Transverse colon (tissue), 4 donors: ENCODE results near the gene RPTOR. TPM values are rescaled to one million over a fixed set of nuclear protein-coding genes. Genes with fewer than 3 reads are reported as not detected.

Source experiments
- DNase-seq: peaks from one replicate; pipeline ENCODE4 v3.0.0-alpha.2; 2019
- H3K27ac ChIP-seq, 4 donors: fragments of 200-600 bp; sonication (generic); 2 replicates each; pipeline ENCODE4 v1.5.1; 2016 to 2018; ENCODE audit warnings: inconsistent platforms in 4 of 4
- H3K27me3 ChIP-seq: fragments of 200-600 bp; sonication (generic); 2 replicates; pipeline ENCODE4 v1.5.1; 2017; ENCODE audit warnings: inconsistent platforms
- H3K36me3 ChIP-seq, 4 donors: fragments of 200-600 bp; sonication (generic); 2 replicates each; pipeline ENCODE4 v1.5.1; 2017 to 2019; ENCODE audit warnings: inconsistent platforms in 4 of 4
- H3K4me1 ChIP-seq, 4 donors: fragments of 200-600 bp; sonication (generic); 2 replicates each; pipeline ENCODE4 v1.5.1; 2017 to 2020; ENCODE audit warnings: inconsistent platforms in 4 of 4
- H3K4me3 ChIP-seq, 4 donors: fragments of 200-600 bp; sonication (generic); 1 replicate in 1 of 4; 2 replicates in 3 of 4; pipeline versions ENCODE4 v1.5.1 to v1.6.1; 2017 to 2019; ENCODE audit warnings: inconsistent platforms in 4 of 4
- H3K9me3 ChIP-seq, 2 donors: fragments of 200-600 bp; sonication (generic); 2 replicates each; pipeline ENCODE4 v1.5.1; 2017 to 2019; ENCODE audit warnings: inconsistent platforms in 2 of 2
- CTCF ChIP-seq, 5 experiments: fragments of 200-600 bp in 3 of 5; fragments of 450-650 bp in 2 of 5; sonication (generic) in 3 of 5; IDR thresholded peaks; 1 replicate in 2 of 5; 2 replicates in 3 of 5; pipeline ENCODE4 v1.5.1; 2016 to 2017; ENCODE audit warnings: antibody characterized with exemption in 5 of 5, inconsistent platforms in 3 of 5, mild to moderate bottlenecking in 2 of 5, moderate library complexity in 1 of 5
- EP300 ChIP-seq: sonication (generic); formaldehyde crosslinking; IDR thresholded peaks from one replicate; pipeline ENCODE4 v1.6.1; 2017; ENCODE audit warnings: antibody characterized with exemption, low read depth
- POLR2A ChIP-seq: fragments of 450-650 bp; IDR thresholded peaks from one replicate; pipeline ENCODE4 v1.6.1; 2016; ENCODE audit warnings: antibody characterized with exemption, mild to moderate bottlenecking, moderate library complexity
- POLR2AphosphoS5 ChIP-seq, 3 donors: sonication (generic); formaldehyde crosslinking; IDR thresholded peaks; one replicate each; pipeline ENCODE4 v1.6.1; 2016; ENCODE audit warnings: antibody characterized with exemption in 3 of 3
- WGBS, 2 donors: methylation state at CpG; one replicate each; pipeline ENCODE4 v1.1.5; 2018; ENCODE audit warnings: low coverage in 1 of 2; 5-methylcytosine and 5-hydroxymethylcytosine counted together
- in situ Hi-C, 4 donors: fragments of 200-750 bp; cut with MboI; loops; one replicate each; pipeline versions ENCODE4 v1.15.0 to v1.15.1; 2017; ENCODE audit warnings: low sequenced_read_pairs in 3 of 4, low pct_ligation_motif_present in 1 of 4, low pct_unique_long_range_greater_than_20kb in 1 of 4
- intact Hi-C: fragments of 100-400 bp; cut with DNase I; formaldehyde crosslinking; loops from one replicate; pipeline ENCODE4 v1.15.1; 2023; ENCODE audit warnings: low total_unique reads
- total RNA-seq, 4 donors: library from RNA; depleted of rRNA; stranded (reverse); fragments of >200 nt; gene quantifications; one replicate each; pipeline ENCODE4 v1.1.0, GENCODE V29; 2016

RPTOR gene
- total RNA-seq, 4 donors from 2014 or later = 28.9 to 79.3 (median 48.0) TPM

GRCh38 chr17:80924111-80924806 is 379.6 kb downstream of the RPTOR start:
- Histone ChIP-seq H3K36me3 (peaks cover 0 to 5% (median 0%) of the 10 kb centered on the region in 4 donors), H3K9me3 (no peaks in the 10 kb centered on the region), H3K27me3 (no peaks in the 10 kb centered on the region), H3K4me3 (no peak overlapping the region), H3K4me1 (no peaks in the 10 kb centered on the region), H3K27ac (no peak overlapping the region)
- WGBS, 2 donors = 99% methylated on average over 22 of the region's 23 CpGs; no CpG with 5 or more reads in 1 of the 2 donors
- TF ChIP-seq POLR2AphosphoS5 (IDR thresholded peaks at IDR 0.05) = no peak
- TF ChIP-seq EP300 = no peak
- TF ChIP-seq POLR2A = no peak
- intact Hi-C loops = loop anchor here (5.0 kb wide), 1 partner anchor 1453 kb away; no protein-coding TSS in a partner anchor
- DNase-seq = no peak
- in situ Hi-C loops = no loop called here

- Histone ChIP-seq H3K9me3 (no peaks in the 10 kb centered on the region), H3K27me3 (no peaks in the 10 kb centered on the region), H3K36me3 (peaks cover 0 to 5% (median 0%) of the 10 kb centered on the region in 4 donors), H3K4me3 (no peak overlapping the region), H3K4me1 (no peaks in the 10 kb centered on the region), H3K27ac (no peak overlapping the region)
- DNase-seq = no peak
- 96% methylated on average over 38 of the region's 38 CpGs; no CpG with 5 or more reads in 1 of the 2 donors for WGBS, 2 donors
- in situ Hi-C loops = no loop called here
- intact Hi-C loops = loop anchor here (5.0 kb wide), 1 partner anchor 1452 kb away; no protein-coding TSS in a partner anchor
- no peak for TF ChIP-seq CTCF (IDR thresholded peaks at IDR 0.05)
- TF ChIP-seq POLR2AphosphoS5 (IDR thresholded peaks at IDR 0.05) = no peak
- TF ChIP-seq EP300 = no peak
- TF ChIP-seq POLR2A = no peak
These were observed 380.4 kb downstream of the RPTOR start for GRCh38 chr17:80924807-80925610.

GRCh38 chr17:80925688-80926335 is 381.2 kb downstream of the RPTOR start:
- Histone ChIP-seq H3K9me3 (no peaks in the 10 kb centered on the region), H3K27me3 (no peaks in the 10 kb centered on the region), H3K4me1 (no peaks in the 10 kb centered on the region), H3K4me3 (no peak overlapping the region), H3K36me3 (peaks cover 0 to 5% (median 0%) of the 10 kb centered on the region in 4 donors), H3K27ac (no peak overlapping the region)
- TF ChIP-seq EP300 = no peak
- in situ Hi-C loops (no loop called here), intact Hi-C loops (no loop called here)
- WGBS, 2 donors = 94% methylated on average over 18 of the region's 18 CpGs; no CpG with 5 or more reads in 1 of the 2 donors
- DNase-seq = no peak

GRCh38 chr17:80926591-80927250 is 382.1 kb downstream of the RPTOR start:
- intact Hi-C loops = no loop called here
- 89 to 97% methylated on average over 8 to 15 of the region's 15 CpGs for WGBS, 2 donors
- H3K4me3 ChIP-seq = no peak overlapping the region
- no peak for TF ChIP-seq EP300
- no peak overlapping the region for H3K27ac ChIP-seq
- H3K36me3 ChIP-seq = peaks cover 0 to 5% (median 0%) of the 10 kb centered on the region in 4 donors
- H3K4me1 ChIP-seq = no peaks in the 10 kb centered on the region
- in situ Hi-C loops = no loop called here
- H3K27me3 ChIP-seq = no peaks in the 10 kb centered on the region
- no peaks in the 10 kb centered on the region for H3K9me3 ChIP-seq
- DNase-seq = no peak

- no peak for DNase-seq
- in situ Hi-C loops = no loop called here
- TF ChIP-seq CTCF (IDR thresholded peaks at IDR 0.05) = no peak
- no peak for TF ChIP-seq POLR2A
- no peak for TF ChIP-seq POLR2AphosphoS5 (IDR thresholded peaks at IDR 0.05)
- no peak for TF ChIP-seq EP300
- Histone ChIP-seq H3K4me1 (no peaks in the 10 kb centered on the region), H3K9me3 (no peaks in the 10 kb centered on the region), H3K27ac (no peak overlapping the region), H3K36me3 (peaks cover 0 to 5% (median 0%) of the 10 kb centered on the region in 4 donors), H3K27me3 (no peaks in the 10 kb centered on the region), H3K4me3 (no peak overlapping the region)
- WGBS, 2 donors = 72% methylated on average over 11 of the region's 11 CpGs; no CpG with 5 or more reads in 1 of the 2 donors
- intact Hi-C loops = no loop called here
These were observed 383.2 kb downstream of the RPTOR start for GRCh38 chr17:80927791-80928216.
